NCI-H1048 (cell line): Measurements from ENCODE around the gene OTOP2.
"Not testable (repeated sequence)": the region's sequence is repeated elsewhere in the genome, so short reads cannot be mapped to it uniquely, and the experiment has no call there.

Experiments
- DNase-seq: peaks from one replicate; lab custom pipeline; 2025; lab: John Stamatoyannopoulos, UW

The OTOP2 gene

DNA sequence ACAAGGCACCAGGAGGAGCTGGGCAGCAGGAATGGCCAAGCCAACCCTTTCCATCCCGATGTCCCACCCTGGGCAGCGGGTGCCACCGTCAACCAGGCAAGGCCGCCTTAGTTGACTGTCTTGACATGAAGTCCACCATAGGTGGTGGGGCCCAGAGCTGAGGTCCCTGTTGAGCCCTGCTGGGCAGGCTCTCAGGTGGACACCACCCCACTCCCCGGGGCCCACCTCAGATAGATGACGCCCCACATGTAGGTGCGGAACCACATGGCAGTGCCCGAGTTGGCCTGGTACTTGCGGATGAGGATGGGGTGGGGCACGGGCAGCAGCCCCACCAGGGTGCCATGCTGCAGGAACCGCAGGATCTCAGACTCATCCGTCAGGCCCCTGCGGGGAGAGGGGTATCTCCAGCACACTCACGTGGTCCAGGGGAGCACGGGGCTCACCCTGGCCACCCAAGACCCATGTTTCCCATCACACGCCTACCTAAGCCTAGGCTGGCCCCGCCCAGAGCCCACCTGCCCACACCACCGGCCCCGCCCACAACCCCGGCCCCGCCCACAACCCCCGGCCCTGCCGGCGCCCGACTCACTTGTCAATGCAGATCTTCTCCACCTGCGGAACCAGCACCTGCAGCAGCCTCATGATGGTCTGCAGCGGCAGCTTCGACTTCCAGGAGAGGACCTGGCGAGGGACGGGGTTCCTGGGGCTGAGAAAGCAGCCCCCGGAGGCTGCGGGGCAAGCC lies 27.8 kb downstream of the OTOP2 start:
- no peak for DNase-seq

DNA sequence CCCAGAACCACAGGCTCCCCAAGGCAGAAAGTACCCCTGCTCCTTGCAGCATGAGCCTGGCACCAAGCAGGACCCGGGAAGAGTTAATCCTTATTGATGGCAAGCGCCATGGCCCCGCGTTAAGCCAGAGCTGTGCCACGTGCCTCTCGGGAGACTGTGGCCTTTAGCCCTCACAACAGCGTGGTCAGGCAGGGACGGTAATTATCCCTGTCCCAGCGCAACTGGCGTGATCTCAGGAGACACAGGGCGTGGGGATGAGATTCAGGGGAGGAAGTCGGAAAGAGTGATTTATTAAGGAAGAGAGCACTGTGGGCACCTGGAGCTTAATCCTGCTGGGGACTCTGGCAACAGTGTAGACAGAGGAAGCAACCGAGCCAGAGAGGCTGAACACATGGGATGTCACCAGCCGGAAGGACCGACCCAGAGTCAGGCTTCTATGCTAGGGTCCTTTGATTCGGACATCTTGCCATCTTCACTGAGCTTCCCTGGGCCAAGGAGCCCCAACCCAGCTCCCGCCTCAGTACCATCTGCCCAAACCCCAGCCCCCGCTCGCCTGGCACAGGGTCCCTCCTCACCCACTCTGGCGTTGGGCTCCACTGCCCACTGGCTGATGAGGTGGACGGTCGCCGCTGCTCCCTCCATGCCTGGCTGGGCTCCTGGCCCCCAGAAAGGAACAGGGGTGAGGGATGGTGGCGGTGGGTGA lies 28.5 kb downstream of the OTOP2 start:
- DNase-seq, result no peak

DNA sequence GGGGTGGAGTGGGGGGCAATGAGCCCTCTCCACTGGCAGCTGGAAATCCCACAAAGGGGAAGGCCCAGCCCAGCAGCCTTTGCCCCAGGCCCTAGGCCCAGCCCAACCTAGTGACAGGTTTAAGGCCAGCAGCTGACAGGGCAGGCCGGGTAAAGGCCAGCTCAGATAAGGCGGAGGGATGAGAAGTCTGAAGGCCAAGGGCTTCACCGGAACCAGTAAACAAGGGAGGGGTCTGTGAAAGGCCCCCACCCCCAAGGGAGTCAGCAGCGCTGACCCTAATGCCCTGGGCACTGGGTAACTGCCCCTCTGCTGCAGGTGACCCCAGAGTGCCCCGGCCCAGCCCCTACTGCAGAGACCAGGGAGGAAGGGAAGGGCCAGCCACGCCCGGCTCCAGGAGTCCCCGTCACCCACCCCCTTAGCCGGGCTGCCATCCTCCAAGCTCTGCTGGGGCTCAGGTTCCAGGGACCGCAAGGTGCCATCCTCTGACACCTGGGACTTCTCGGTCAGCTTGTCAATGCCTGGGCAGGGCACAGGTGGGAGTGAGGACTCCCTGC lies 29.1 kb downstream of the OTOP2 start:
- DNase-seq, result no peak

DNA sequence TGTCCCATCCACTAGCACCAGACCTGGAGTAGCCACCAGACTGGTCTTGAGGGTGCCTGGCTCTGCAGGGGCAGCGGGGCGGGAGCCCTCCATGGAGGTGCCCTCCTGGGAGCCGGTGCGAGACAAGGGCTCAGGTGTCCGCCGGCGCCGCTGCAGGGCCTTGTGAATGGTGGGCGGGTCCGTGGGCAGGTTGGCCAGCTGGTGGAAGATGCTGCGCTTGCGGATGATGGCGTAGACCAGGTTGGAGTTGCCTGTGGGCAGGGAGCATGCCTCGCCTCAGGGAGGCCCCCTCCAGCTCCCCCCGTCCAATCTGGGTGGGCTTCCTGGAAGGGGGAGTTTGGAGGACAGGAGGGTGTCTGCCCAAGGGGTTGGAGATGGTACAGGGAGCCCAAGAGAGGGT lies 30.0 kb downstream of the OTOP2 start:
- no peak for DNase-seq

DNA sequence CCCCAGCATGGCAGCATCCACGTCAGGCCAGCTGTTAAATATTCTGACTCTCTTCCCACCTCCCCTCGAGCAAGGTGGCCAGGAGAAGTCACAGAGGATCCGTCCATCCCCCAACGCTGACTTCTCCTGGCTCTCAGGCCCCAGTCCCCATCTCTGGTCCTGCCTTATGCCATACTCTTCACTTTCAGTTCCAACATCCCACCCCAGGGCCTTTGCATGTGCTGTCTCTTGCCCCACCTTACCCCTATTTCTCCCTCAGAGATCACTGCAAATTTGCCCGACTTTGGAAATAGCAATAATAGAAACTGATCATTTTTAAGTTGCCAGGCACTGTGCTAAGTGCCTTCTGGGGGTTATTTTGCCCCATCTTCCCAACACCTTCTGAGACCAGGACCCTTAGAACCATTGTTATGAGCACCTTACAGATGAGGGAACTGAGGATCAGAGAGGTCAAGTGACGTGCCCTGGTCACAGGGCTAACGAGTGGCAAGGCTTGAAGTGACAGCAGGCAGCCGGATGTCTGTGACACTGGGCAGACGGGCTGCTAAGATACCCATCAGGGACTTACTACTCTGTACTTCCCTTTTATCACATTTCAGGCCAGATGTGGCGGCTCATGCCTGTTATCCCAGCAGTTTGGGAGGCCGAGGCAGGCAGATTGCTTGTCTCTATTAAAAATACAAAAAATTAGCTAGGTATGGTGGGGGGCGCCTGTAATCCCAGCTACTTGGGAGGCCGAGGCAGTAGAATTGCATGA lies 30.8 kb downstream of the OTOP2 start:
- DNase-seq, result no peak

DNA sequence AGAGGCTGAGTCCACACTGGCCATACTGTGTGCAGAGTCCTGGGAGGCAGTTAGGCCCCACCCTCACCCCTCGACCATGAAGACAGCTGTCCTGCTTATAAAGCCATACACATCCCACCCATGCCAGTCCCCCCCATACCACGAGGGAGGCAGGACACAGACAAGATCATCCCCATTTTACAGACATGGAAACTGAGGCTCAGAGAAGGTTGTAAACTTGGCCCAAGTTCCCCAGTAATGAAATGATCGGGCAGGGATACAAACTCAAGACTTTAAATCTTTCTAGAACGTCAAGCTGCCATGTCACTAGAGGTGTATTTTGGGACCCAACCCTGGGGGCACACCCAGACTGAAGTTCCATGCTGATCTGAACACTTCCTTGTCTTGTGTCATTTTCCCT lies 32.0 kb downstream of the OTOP2 start:
- no peak for DNase-seq

DNA sequence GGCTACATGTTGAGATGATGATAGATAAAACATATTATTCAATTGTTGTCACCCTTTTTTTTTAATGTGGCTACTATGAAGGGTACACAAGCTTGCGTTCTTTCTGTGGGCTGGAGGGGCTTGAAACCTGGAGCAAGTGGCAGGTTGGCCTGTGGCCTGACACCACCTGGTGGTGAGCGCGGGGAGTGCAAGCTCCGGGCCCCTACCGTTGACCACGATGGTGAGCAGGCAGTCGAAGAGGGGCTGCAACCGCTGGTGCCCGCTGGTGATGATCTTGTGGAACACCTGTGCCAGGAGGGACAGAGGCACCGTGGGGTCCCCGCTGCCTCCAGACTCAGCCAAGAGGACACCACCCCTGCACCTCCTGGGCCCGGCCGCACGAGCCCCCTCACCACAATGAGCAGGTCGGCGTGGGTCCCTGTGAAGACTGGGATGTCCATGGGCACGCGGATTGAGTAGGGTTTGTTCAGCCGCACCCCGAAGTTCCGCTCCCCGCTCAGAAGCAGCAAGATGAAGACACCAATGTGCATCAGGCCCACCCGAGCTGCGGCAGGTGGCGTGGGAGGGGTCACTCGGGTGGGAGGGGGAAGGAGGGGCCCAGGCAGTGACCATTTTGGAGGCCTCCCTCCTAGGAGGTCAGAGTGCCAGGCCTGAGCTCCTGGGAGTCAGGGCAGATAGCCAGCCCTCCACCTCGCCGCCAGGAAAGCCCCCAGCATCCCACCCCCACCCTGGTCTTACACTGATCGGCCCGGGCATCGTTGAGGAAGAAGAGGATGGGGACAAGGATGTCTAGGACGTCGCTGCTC lies 34.1 kb downstream of the OTOP2 start:
- DNase-seq, result no peak

DNA sequence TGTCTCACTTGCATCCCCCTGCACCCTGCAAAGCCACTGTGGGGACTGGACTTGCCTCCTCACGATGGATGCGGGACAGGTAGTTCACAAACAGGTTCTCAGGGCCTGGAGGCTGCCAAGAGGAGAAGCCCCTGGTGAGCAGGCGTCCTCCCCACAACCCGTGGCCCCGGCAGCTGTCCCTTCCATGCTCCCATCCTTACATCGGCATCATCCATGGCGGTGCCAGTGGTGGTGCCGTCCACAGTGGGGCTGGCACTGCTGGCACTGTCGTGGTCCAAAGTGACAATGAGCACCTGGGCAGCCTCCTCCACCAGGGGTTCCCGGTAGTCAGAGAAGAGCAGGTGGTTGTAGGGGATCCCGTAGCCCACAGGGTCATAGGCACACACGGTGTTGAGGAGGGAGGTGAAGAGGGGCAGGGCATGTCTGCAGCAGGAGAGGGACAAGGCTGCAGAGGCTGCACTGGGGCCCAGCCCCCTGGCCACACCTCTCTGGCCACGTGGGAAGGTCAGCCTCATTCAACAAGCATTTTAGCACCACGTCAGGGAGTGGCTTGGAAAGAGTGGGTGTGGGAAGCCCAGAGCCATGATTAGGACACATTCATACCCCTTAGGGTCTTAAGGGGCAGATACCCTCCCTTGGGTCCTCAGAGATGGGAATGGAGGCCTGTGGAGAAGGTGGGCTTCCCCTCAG lies 35.9 kb downstream of the OTOP2 start:
- DNase-seq, result no peak

DNA sequence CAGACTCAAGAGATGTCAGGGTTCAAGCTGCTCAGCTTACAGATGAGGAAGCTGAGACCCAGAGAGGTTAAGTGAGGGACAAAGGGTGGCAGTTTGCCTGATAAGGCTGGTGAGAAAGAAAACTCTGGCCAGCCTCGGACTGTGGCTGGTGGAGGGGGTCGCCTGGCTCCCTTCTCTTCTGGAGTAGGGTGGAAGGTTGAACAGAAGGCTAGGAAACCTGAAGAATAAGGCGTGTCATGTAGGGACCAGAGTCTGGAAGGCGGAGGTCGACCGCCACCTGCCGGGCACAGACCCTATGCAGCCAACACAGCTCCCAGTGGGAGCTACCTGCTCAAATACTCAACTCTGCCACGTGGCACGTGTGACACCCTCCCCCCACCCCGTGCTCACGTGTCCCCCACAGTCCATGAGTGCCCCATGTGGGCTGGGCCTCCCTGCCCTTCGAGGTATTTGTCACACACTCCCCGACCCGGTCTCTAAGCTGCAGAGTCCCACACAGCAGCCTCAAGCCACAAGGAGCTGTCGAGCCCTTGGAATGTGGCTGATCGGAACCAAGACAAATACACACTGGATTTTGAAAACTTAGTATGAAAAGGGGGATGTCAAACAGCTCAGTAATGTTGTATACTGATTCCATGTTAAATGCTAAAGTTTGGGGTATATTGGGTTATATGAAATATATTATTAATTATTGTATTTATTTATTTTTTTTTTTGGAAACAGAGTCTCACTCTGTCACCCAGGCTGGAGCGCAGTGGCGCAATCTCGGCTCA lies 36.7 kb downstream of the OTOP2 start:
- no peak for DNase-seq

DNA sequence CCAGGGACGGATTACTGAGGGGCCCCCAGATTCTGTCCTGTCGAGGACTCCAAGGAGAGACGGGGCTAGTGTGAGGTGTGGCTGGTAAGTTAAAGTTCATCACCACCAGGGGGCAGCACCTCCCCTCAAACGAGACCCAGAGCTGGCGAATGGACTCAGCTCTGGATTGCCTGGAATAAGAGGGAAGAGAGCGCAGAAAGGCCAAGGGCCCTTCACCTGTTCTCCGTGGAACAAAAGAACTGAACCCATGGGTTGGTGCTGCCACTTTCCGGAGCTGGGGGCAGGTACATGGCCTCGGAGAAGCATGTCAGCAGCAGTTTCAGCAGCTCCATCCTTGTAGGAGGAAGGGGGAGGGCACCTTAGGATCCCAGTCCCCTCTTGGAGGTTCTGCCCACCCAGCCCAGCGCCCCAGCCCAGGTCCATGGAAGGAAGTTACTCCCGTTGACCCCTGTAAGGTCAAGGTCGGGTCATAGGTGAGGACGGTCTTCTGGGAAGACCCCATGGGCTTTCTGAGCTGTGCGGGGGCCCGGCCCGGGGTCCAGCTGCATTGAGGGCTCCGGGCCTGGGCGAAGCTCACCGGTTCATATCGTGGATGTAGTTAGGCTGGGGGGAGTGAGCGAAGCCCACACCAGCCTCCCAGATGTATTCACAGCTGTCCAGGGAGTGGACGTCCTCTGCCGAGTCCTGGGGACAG lies 37.7 kb downstream of the OTOP2 start:
- peak; percentile 75 for DNase-seq

DNA sequence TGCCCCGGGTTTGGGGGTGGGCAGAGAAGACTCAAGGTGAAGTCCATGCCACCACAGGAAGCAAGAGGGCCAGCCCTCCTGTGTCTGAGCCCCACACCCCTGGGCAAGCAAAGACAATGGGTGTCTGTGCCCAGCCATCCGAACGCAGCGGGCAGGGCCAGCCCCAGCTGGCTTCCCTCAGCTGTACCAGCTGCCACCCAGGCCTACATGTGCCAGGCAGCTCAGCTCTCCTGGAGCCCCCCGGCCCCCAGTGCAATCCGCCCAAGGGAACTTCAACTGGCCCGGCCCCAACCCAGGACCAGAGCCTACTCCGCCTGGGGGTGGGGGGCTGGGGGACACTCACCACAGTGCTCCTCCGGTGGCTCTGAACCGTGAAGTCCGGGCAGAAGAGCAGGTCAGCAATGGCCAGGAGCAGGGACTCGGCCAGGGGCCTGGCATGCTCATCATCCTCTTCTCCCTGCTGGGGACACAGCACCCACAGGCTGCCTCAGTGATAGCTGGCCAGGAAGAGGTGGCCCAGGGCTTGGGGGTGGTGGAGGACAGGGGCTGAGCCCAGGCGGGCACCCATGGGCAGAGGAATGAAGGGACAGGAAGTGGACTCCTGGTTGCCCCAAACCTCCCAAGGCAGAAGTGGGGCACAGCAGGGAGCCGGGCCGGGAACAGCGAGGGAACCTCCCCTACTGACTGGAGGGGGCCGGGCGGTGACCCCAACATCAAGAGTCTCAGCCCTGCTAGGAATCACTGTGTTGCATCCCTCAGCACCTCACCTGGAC lies 38.7 kb downstream of the OTOP2 start:
- no peak for DNase-seq

DNA sequence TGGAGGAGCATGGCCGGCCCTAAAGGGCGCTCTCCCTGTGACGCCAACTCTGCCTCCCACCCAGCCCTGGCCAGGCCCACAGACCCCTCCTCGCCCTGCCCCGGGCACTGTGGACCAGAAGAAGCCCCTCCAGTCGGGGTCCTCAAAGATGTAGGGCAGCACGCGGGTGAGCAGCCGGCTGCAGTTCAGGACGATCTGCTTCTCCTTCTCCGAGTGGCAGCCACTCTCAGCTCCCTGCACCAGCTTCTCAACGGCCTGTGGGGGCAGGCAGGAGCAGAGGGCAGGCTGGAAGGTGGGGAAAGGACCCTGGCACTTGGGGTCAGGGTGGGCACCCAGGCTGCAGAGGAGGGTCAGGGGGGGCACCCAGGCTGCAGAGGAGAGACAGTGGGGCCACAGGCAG lies 39.6 kb downstream of the OTOP2 start:
- no peak for DNase-seq

DNA sequence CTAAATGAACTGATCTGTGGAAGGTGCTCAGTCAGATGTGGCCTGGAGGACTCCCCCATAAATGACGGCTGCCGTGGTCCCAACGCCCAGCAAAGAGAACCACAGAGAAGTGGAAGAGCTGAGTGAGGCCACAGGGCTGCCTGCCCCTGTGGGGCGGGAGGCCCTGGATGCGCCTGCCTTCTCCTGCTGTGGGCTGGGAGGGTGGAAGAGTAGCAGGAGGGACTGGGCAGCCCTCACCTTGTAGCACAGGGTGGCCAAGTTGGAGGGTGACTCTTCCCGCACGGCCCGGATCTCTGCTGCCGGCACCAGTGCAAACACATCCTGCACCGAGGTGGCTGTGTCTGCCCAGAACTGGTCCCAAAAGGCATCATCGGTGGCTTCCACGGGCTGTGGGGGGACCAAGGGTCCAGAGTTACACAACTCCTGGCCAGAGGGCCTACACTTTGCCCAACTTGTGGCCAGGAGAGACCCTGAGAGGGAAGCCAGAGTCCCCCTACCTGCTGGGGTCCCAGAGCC lies 40.2 kb downstream of the OTOP2 start:
- DNase-seq, result no peak

DNA sequence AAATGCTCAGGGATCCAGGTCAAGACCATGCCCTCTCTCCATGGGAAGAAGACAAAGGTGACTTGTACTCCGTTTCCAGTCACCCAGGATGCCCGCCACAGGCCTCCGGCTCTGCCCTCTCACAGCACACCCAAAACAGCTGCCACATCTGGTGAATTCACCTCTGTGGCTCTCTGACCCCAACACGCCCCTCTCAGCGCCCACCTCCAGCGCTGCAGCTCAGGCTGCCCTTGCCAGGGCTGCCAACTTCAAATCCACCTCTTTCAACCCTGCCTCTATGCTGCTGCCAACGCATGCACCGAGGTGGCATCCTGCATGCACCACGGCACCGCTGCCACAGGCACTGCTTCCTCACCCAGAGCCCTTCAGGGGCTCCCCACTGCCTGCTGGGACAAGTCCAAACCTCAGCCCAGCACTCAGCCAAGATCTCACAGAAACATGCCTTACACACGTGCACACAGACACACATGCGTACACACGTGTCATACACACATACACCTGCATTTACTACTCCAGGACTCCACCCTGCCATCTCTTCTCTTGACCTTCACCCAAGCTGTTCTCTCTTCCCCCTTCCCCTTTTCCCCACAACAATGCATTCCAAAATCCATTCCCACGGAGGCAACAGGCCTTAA lies 41.0 kb downstream of the OTOP2 start:
- DNase-seq, result no peak

DNA sequence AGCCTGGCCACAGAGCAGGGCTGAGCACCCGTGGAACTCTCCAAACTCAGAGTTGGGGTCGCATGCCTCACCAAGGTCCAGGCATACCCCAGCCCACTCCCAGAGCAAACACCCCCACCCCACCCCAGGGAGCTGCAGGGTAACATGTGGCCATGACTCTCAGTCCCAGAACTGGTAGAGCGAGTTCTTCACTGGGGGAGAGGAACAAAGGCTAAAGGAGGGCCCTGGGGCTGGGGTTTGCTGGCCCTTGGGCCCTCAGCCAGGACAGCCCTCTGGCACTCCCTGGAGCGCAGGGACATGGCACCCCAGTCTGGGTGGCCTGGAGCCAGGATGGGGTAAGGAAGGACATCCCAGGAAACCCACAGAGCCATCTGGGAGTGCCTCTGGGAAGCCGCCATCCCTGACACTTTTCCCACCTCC lies 44.3 kb downstream of the OTOP2 start:
- no peak for DNase-seq

DNA sequence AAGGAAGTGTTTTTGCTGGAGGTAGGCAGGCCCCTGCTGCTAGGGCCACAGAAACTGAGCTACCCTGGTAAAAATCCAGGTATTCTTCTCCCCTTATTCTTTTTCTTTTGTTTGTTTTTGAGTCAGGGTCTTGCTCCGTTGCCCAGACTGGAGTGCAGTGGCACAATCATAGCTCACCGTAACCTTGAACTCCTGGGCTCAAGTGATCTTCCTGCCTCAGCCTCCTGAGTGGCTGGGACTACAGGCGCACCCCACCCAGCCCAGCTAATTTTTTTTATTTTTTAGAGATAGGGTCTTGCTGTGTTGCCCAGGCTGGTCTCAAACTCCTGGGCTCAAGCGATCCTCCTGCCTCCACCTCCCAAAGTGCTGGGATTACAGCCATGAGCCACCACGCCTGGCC lies 45.4 kb downstream of the OTOP2 start:
- DNase-seq, result not testable (repeated sequence)

DNA sequence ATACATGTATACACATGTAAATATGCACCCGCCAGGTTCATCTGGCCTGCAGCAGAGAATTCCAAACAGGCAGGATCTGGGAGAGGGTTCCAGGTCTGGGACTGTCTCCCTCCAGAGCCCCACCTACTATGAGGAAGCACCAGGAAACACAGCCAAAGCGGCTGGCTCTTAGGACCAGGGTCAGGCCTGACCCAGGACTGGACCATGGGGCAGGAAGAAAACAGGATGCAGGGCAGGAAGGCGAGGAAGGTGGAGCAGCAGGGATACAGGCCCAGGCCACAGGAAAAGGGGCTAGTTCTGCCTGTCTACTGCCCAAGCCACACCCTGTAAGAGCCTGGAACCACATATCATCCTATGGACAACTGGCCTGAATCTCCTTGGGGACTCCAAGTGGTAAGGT lies 46.3 kb downstream of the OTOP2 start:
- no peak for DNase-seq

DNA sequence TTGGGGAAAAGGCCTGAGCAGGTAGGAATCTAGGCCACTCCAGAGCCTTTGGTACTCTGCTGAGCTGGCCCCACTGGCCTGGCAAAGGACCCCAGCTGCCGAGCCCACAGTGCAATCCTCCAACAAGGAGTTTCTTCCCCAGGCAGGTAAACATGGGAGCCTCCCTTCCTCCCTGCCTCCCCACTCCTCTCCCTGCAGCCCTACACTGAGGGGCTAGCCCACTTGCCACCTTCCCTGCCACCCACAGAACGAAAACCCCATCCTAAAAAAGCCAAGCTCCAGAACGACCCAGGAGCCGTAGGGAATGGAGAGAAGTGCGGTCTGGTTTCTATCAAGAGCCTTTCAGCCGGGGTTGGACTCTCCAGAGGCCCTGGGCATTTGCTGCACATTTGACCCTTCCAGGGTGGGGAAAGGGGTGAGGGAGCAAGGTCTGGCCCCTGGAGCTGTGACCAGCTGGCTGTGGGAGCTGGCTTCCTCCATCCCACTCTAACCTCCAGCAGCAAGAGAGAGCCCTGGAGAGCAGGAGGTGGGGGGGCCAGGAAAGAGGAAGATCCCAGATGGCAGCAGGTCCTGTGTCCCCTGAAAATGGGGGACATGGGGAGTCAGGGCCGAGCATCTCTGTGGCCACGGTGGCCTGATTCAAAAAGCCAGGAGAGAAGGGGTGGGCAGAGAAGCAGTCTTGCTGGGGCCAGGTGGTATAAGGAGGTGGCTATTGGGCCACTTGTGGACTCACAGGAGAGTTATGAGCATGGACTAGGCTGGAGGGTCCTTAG lies 47.2 kb downstream of the OTOP2 start:
- DNase-seq, result no peak
